NCI-H2171 (cell line): Measurements from ENCODE around the gene HOXC10.

Source experiments
- DNase-seq: peaks from one replicate; lab custom pipeline; 2025; lab: John Stamatoyannopoulos, UW

Gene HOXC10

GRCh38 chr12:54017027-54017788, 32.3 kb downstream of the HOXC10 start:
- peak; percentile 73 for DNase-seq

DNA sequence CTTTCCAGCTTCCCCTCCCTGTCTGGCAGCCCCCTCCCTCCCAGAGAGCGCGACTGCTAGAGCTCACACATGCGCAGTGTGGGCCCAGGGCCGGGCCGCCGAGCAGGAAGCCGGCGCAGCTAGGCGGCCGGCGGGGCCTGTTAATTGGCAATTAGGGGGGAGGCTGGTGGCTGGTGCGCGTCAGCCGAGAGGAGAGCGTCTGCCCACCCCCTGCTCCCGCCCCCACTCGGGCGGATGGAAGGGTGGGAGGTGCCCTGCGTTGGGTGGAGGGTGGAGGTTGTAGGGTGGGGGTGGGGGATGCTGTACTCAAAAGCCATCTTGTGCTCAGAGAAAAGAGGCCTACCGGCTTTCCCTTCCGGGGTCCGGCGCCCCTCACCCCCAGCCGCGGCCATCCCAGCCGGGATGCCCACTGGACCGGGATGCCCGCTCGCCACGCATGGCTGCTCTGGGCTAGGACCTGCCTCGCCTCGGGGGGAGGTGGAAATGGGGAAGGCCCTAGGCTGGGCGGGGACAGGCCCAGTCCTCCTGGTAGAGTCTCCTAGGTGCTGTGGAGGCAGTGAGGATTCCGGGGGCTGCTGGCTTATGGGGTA, 33.0 kb downstream of the HOXC10 start:
- DNase-seq: peak; percentile 97

GRCh38 chr12:54018468-54018984, 33.6 kb downstream of the HOXC10 start:
- no peak for DNase-seq

DNA sequence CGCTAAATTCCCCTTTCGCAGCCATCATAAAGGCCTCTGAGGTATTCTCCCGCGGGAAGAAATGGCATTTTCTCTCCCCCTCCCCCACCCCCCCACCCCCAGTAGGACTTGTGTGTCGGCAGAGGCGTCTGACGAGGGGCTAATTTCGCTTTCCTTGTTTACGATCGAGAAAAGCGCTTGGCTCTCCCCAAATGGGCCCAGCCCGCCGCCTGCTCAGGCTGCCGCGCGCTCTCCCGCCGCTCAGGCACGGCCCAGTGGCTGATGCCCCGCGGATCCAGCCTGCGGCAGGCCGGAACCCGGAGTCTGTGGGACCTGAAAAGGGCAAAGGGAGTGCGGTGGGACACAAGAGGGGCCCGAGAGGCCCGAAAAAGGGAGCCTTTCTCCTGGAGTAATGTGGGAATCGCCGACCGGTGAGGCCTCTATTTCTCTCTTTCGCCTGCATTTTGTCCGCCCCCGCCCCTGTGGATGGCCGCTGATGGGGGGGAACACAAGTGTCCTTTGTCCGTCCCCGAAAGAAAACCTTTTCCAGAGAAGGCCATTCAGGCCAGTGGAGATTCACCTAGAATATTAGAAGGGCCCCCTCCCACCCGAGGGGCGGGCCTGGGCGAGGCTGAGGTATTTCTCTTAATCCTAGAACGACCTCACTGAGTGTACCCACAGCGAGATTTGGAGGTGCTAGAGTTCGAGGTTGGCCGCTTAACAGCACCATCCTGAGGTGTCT, 34.3 kb downstream of the HOXC10 start:
- DNase-seq: no peak

DNA sequence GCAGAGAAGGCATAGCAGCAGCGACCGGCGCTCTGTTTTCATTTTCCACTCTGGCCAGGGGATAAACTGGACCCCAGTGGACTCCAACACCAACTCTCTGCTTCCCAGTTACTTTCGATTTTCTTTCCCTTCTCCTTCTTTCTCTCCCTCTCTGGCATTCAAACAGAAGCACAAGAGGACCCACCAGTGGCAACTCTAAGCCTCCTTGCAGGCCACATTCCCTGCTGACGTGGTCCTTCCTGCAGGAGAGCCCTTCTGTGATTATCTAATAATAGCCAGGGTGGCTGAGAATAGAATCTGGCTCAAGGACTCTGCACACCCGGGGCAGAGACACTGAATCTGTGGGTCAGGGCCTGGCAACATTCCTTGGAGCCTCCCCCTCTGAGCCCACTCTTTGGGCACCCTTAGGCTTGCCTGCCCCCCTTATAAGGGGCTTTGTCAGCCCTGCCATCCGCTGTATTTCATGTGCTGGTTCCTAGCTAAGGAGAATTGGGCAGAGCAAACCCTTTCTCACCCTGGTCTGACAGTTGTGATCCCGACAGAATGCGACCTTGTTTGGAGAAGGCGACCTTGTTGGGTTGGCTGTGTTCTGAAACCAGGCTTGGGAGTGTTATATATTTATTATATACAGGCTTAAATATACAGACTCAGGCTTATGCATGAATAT, 35.1 kb downstream of the HOXC10 start:
- DNase-seq: no peak

GRCh38 chr12:54020591-54021405, 35.9 kb downstream of the HOXC10 start:
- DNase-seq: no peak

DNA sequence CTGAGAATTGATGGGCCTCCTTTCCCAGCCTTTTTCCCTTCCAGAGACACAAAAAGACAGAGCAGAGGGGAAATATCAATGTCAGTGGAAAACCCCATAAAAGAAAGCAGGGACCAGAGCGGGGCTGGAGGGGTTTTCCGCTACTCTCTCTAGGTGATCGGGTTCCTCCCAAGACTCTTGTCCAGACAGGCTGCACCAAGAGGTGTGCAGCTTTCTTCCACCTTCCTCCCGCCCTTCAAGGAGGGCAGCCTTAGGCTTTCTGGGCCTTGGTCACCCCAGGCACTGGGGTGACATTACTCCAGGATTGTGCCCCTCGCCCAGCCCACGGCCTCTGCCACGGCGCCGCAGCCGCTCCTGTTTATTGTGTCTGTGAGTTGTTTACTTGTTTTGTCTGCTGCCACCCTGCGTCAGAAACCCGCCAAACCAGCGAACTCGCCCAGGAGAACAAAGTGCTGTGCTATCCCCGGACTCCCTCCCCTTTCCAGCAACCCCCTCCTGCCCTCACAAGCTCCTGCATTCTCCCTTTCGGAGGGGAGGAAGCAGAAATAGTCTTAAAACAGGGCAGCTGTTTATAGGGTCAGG, 36.6 kb downstream of the HOXC10 start:
- no peak for DNase-seq

GRCh38 chr12:54022960-54023884, 38.3 kb downstream of the HOXC10 start:
- DNase-seq: no peak

DNA sequence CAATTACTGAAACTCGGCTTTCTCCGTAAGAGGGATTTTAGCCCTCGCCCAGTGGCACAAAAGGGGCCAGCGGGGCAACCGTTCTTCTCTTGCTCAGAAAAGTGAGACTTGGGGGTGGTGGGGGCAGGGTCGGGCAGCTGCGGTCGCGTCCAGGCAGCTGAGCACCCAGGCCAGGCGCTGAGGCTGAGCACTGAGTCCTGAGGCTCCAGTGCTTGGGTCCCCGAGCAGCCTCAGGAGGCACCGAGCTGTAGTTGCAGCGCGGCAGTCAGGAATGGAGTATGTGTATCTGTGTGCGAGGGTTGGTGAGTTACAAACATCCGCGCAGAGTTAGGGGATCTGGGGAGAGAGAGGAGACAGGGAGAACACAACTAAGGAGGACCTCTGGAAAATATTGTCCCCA, 39.2 kb downstream of the HOXC10 start:
- DNase-seq: no peak

GRCh38 chr12:54024581-54025305, 39.8 kb downstream of the HOXC10 start:
- no peak for DNase-seq

GRCh38 chr12:54025499-54026405, 40.8 kb downstream of the HOXC10 start:
- no peak for DNase-seq

DNA sequence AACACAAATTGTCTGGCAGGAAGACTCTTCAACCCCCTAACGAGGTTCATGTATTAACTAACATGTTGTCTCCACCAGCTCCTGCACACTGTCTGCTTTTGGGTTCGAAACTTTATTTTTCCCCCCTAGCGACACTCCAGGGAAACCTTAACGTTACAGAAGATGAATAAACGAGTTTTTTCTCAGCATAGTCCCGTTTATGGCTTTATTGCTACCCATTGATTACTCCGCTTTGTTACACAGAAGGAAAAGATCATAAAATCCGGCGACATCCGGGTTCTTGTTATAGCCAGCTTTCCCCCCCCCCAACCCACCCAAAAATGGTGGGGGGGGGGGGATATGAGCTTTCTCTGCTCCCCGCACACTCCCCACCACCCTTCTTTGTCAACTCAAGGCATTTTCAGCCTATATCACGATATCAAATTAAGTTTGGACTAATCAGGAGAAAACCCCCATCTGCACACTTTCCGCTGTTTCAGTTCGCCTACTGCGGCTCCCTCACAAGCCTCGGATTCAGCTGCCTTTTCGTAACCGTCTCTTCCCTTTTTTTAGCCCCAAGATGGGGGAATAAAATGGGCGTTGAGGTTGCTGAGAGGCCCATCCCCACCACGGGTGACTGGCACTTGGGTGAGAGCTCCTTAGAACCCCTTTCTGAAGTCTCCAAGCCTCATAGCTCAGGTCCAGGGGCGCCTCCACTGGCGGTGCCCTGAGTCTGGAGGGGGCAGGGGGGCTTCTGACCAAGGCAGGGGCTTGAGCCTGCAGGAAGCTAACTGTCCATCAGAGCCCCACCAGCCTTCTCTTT, 41.9 kb downstream of the HOXC10 start:
- no peak for DNase-seq

DNA sequence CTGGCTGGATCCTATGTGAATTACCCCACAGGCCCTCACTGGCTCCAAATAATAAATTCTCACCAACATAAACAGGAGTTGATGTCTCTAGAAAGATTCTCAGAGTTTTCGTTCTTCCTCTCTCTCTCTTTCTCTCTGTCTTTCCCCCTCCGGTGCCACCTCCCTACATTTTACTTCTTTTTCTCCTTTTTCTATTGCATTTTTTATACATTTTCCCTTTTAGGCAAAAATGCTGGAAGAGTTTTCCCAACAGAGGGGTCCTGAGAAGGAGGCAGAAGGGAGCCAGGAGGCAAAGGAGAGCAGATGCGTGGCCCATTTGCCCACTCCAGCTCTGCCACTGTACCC, 42.5 kb downstream of the HOXC10 start:
- no peak for DNase-seq

DNA sequence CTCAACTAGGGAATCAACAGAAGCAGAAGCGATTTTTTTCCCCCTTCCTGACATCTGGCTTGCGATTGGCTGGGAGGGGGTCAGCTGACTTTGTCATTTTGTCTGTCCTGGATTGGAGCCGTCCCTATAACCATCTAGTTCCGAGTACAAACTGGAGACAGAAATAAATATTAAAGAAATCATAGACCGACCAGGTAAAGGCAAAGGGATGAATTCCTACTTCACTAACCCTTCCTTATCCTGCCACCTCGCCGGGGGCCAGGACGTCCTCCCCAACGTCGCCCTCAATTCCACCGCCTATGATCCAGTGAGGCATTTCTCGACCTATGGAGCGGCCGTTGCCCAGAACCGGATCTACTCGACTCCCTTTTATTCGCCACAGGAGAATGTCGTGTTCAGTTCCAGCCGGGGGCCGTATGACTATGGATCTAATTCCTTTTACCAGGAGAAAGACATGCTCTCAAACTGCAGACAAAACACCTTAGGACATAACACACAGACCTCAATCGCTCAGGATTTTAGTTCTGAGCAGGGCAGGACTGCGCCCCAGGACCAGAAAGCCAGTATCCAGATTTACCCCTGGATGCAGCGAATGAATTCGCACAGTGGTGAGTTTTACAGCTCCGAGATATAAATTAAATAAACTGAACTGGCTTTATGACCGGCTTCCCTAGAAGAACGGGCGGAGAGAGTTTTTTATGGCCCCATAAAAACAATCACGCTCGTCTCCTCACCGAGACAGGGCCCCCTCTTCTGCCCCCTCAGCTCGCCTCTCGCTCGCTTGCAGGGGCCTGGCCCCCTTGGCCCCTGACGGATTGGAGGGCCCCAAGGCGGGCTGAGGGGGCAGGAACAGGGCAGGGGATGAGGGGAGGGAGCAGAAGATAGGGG, 43.6 kb downstream of the HOXC10 start, which contains the start of gene HOXC6:
TSS of gene HOXC6 (plus strand) at position 127 of the 888 bp plus-strand sequence. CDS start at position 209, 82 bp downstream.
- peak; percentile 11 for DNase-seq

- DNase-seq: no peak
Measured at GRCh38 chr12:54029529-54030441, 44.8 kb downstream of the HOXC10 start.
